ENCODE results near the gene RAG2.
A peak's percentile ranks its signal among the peaks of the same experiment; 100 is the strongest.
"Not testable (repeated sequence)": the region's sequence is repeated elsewhere in the genome, so short reads cannot be mapped to it uniquely, and the experiment has no call there.

The RAG2 gene

GRCh38 chr11:36596880-36597279, 1.2 kb downstream of the RAG2 start:
- no peak for DNase-seq

GRCh38 chr11:36594316-36594989, 3.6 kb downstream of the RAG2 start, which contains the start of gene IFTAP:
TSS of gene IFTAP (plus strand) at chr11:36594502. CDS start at chr11:36610104, 15,602 bp downstream.
- DNase-seq, result peak; percentile 88

- DNase-seq, result no peak
Measured at GRCh38 chr11:36591433-36591832, 6.6 kb downstream of the RAG2 start.

GRCh38 chr11:36590513-36590912, 7.5 kb downstream of the RAG2 start:
- no peak for DNase-seq

GRCh38 chr11:36588099-36588498, 9.9 kb downstream of the RAG2 start:
- DNase-seq, result no peak

- DNase-seq, result no peak
Measured at GRCh38 chr11:36586543-36586942, 11.5 kb downstream of the RAG2 start.

GRCh38 chr11:36583667-36584066, 14.4 kb downstream of the RAG2 start:
- no peak for DNase-seq

GRCh38 chr11:36581536-36581935, 16.5 kb downstream of the RAG2 start:
- no peak for DNase-seq

GRCh38 chr11:36578458-36578857, 19.6 kb downstream of the RAG2 start:
- DNase-seq, result no peak

GRCh38 chr11:36577859-36578258, 20.2 kb downstream of the RAG2 start:
- no peak for DNase-seq

- no peak for DNase-seq
Measured at GRCh38 chr11:36577373-36577772, 20.7 kb downstream of the RAG2 start.

GRCh38 chr11:36574486-36574885, 23.6 kb downstream of the RAG2 start:
- no peak for DNase-seq

- no peak for DNase-seq
Measured at GRCh38 chr11:36569095-36569494, 28.9 kb downstream of the RAG2 start.

GRCh38 chr11:36567694-36568093, 30.3 kb downstream of the RAG2 start, which contains the start of gene RAG1:
TSS of gene RAG1 (plus strand) at chr11:36568007. CDS start at chr11:36573305, 5,298 bp downstream.
- no peak for DNase-seq

GRCh38 chr11:36566407-36567053, 31.5 kb downstream of the RAG2 start:
- DNase-seq, result no peak

GRCh38 chr11:36565031-36565610, 32.9 kb downstream of the RAG2 start:
- DNase-seq, result no peak

- peak; percentile 40 for DNase-seq
Measured at GRCh38 chr11:36564376-36565030, 33.5 kb downstream of the RAG2 start.

- no peak for DNase-seq
Measured at GRCh38 chr11:36558571-36559413, 39.2 kb downstream of the RAG2 start.

- no peak for DNase-seq
Measured at GRCh38 chr11:36557991-36558390, 40.0 kb downstream of the RAG2 start.

GRCh38 chr11:36557390-36557789, 40.6 kb downstream of the RAG2 start:
- not testable (repeated sequence) for DNase-seq

GRCh38 chr11:36550385-36551115, 47.5 kb downstream of the RAG2 start:
- DNase-seq, result no peak
